Measurements from ENCODE around the gene ADD1. TPM values are rescaled to one million over a fixed set of nuclear protein-coding genes. Genes with fewer than 3 reads are reported as not detected.

The ADD1 gene
- total and polyA plus RNA-seq, 2 donors (not counting 1 experiment from before 2014, with no cell fraction given), result 302 to 383 TPM

GRCh38 chr4:2934077-2934812, 90.6 kb downstream of the ADD1 start:
- Histone ChIP-seq H2AFZ (ENCODE audit: insufficient read depth, low read depth, low read length, poor library complexity, severe bottlenecking) (peak overlapping the region; percentile 92), H3K4me3 (ENCODE audit: control extremely low read depth in 1 of 5, extremely low read depth in 1 of 5, insufficient read depth in 1 of 5, low read depth in 2 of 5, low read length in 4 of 5) (peak overlapping the region in 4 of 5 experiments; percentile 78 to 96 (median 83)), H3K27me3 (replicated peaks in 1 of 4; ENCODE audit: control extremely low read depth in 1 of 4, control insufficient read depth in 3 of 4, insufficient read depth in 4 of 4, low read length in 3 of 4) (no peaks in the 10 kb centered on the region), H4K20me1 (ENCODE audit: control insufficient read depth, insufficient read depth, low read length, poor library complexity, severe bottlenecking) (peaks cover 43% of the 10 kb centered on the region), H3K4me1 (ENCODE audit: control insufficient read depth in 2 of 2, insufficient read depth in 2 of 2, low read length in 2 of 2) (peaks cover 39 to 63% of the 10 kb centered on the region in 2 donors), H3K36me3 (replicated peaks in 1 of 2; ENCODE audit: control extremely low read depth in 1 of 2, control insufficient read depth in 1 of 2, extremely low read depth in 1 of 2, insufficient read depth in 2 of 2, low read length in 1 of 2) (peaks cover 0 to 41% of the 10 kb centered on the region in 2 experiments), H3K9ac (ENCODE audit: low read length) (peak overlapping the region; percentile 95), H3K27ac (ENCODE audit: low read length in 2 of 2) (peak overlapping the region; percentile 86 to 92), H3K4me2 (replicated peaks; ENCODE audit: low read depth, low read length, poor library complexity, severe bottlenecking) (peak overlapping the region; percentile 99), H3K79me2 (ENCODE audit: control insufficient read depth, insufficient read depth, low read length) (peaks cover 21% of the 10 kb centered on the region), H3K9me3 (ENCODE audit: control extremely low read depth in 1 of 3, control insufficient read depth in 2 of 3, insufficient read depth in 1 of 3, low read length in 2 of 3) (no peaks in the 10 kb centered on the region)
- Mint-ChIP-seq H3K4me3 (peak overlapping the region; percentile 93), H3K9me3 (ENCODE audit: insufficient read depth) (no peaks in the 10 kb centered on the region), H3K27ac (peak overlapping the region; percentile 87), H3K27me3 (no peaks in the 10 kb centered on the region), H3K4me1 (peaks cover 55% of the 10 kb centered on the region)
- under 1% methylated on average over 45 of the region's 93 CpGs for WGBS (ENCODE audit: insufficient coverage)
- TF ChIP-seq EZH2 (IDR thresholded peaks at IDR 0.05; ENCODE audit: borderline replicate concordance, insufficient read depth, low read depth, low read length, poor library complexity, severe bottlenecking) (no peak), CTCF (IDR thresholded peaks at IDR 0.05) (no peak)
- peak; percentile 68 for DNase-seq
- CTCF ChIA-PET, result interaction anchor here (1.0 to 1.5 kb wide), 3 partner anchors 19 to 170 kb away, joined by 3 to 5 read pairs (median 4); no protein-coding TSS in a partner anchor
- peak; percentile 7 for ATAC-seq (ENCODE audit: low read depth)
- intact Hi-C loops (cut with micrococcal nuclease), result loop anchor here (1.0 to 10.0 kb wide), 7 partner anchors 29 to 449 kb away; partner anchors contain the start of genes GRK4, NOP14 and TNIP2
- POLR2A ChIA-PET, result no interaction called here
